ENCODE data around the gene KIF1A.

The KIF1A gene

GRCh38 chr2:240817496-240818292 is 2.3 kb downstream of the KIF1A start:
- Mint-ChIP-seq H3K27me3 (peaks cover 23% of the 10 kb centered on the region), H3K36me3 (peaks cover 2% of the 10 kb centered on the region), H3K4me1 (peaks cover 2% of the 10 kb centered on the region), H3K9me3 (peaks cover 7% of the 10 kb centered on the region), H3K4me3 (no peak overlapping the region), H3K27ac (no peak overlapping the region)
- no peak for ATAC-seq (ENCODE audit: low read depth)
- DNase-seq (ENCODE audit: low spot score in 2 of 2), result no peak

GRCh38 chr2:240816584-240817495 is 3.2 kb downstream of the KIF1A start:
- ATAC-seq (ENCODE audit: low read depth) (no peak), DNase-seq (ENCODE audit: low spot score in 2 of 2) (no peak)
- Mint-ChIP-seq H3K9me3 (peaks cover 7% of the 10 kb centered on the region), H3K36me3 (peaks cover 2% of the 10 kb centered on the region), H3K4me3 (no peak overlapping the region), H3K4me1 (peaks cover 2% of the 10 kb centered on the region), H3K27ac (no peak overlapping the region), H3K27me3 (peaks cover 19% of the 10 kb centered on the region)

GRCh38 chr2:240815761-240816583 is 4.0 kb downstream of the KIF1A start:
- ATAC-seq (ENCODE audit: low read depth), result no peak
- H3K27me3 Mint-ChIP-seq, result peaks cover 14% of the 10 kb centered on the region
- no peak overlapping the region for H3K4me3 Mint-ChIP-seq
- no peak overlapping the region for H3K27ac Mint-ChIP-seq
- H3K4me1 Mint-ChIP-seq, result peaks cover 2% of the 10 kb centered on the region
- DNase-seq (ENCODE audit: low spot score in 2 of 2), result no peak
- peaks cover 2% of the 10 kb centered on the region for H3K36me3 Mint-ChIP-seq
- H3K9me3 Mint-ChIP-seq, result peaks cover 7% of the 10 kb centered on the region

GRCh38 chr2:240814946-240815760 is 4.9 kb downstream of the KIF1A start:
- no peak overlapping the region for H3K4me3 Mint-ChIP-seq
- H3K9me3 Mint-ChIP-seq, result peaks cover 7% of the 10 kb centered on the region
- DNase-seq (ENCODE audit: low spot score in 2 of 2) (no peak), ATAC-seq (ENCODE audit: low read depth) (no peak)
- H3K4me1 Mint-ChIP-seq, result peaks cover 2% of the 10 kb centered on the region
- peaks cover 2% of the 10 kb centered on the region for H3K36me3 Mint-ChIP-seq
- no peak overlapping the region for H3K27ac Mint-ChIP-seq
- peaks cover 14% of the 10 kb centered on the region for H3K27me3 Mint-ChIP-seq

GRCh38 chr2:240814280-240814679 is 5.7 kb downstream of the KIF1A start:
- Mint-ChIP-seq H3K9me3 (peaks cover 7% of the 10 kb centered on the region), H3K27ac (no peak overlapping the region), H3K4me3 (no peak overlapping the region), H3K4me1 (peaks cover 2% of the 10 kb centered on the region), H3K27me3 (peaks cover 14% of the 10 kb centered on the region), H3K36me3 (peaks cover 2% of the 10 kb centered on the region)
- DNase-seq (ENCODE audit: low spot score in 2 of 2), result no peak
- no peak for ATAC-seq (ENCODE audit: low read depth)

- no peaks in the 10 kb centered on the region for H3K4me1 Mint-ChIP-seq
- H3K9me3 Mint-ChIP-seq, result peaks cover 7% of the 10 kb centered on the region
- peaks cover 11% of the 10 kb centered on the region for H3K27me3 Mint-ChIP-seq
- ATAC-seq (ENCODE audit: low read depth), result no peak
- no peak overlapping the region for H3K27ac Mint-ChIP-seq
- H3K4me3 Mint-ChIP-seq, result no peak overlapping the region
- peaks cover 2% of the 10 kb centered on the region for H3K36me3 Mint-ChIP-seq
- DNase-seq (ENCODE audit: low spot score in 2 of 2), result no peak
Observed at GRCh38 chr2:240813231-240813921, 6.6 kb downstream of the KIF1A start.

GRCh38 chr2:240812721-240813120 is 7.3 kb downstream of the KIF1A start:
- no peak overlapping the region for H3K27ac Mint-ChIP-seq
- peaks cover 9% of the 10 kb centered on the region for H3K27me3 Mint-ChIP-seq
- H3K4me1 Mint-ChIP-seq, result no peaks in the 10 kb centered on the region
- ATAC-seq (ENCODE audit: low read depth), result no peak
- peaks cover 2% of the 10 kb centered on the region for H3K36me3 Mint-ChIP-seq
- no peak for DNase-seq (ENCODE audit: low spot score in 2 of 2)
- no peak overlapping the region for H3K4me3 Mint-ChIP-seq
- peaks cover 7% of the 10 kb centered on the region for H3K9me3 Mint-ChIP-seq

GRCh38 chr2:240812301-240812680 is 7.7 kb downstream of the KIF1A start:
- no peak overlapping the region for H3K27ac Mint-ChIP-seq
- ATAC-seq (ENCODE audit: low read depth) (no peak), DNase-seq (ENCODE audit: low spot score in 2 of 2) (no peak)
- H3K36me3 Mint-ChIP-seq, result peaks cover 2% of the 10 kb centered on the region
- H3K4me1 Mint-ChIP-seq, result no peaks in the 10 kb centered on the region
- peaks cover 9% of the 10 kb centered on the region for H3K27me3 Mint-ChIP-seq
- H3K9me3 Mint-ChIP-seq, result peaks cover 7% of the 10 kb centered on the region
- no peak overlapping the region for H3K4me3 Mint-ChIP-seq

- Mint-ChIP-seq H3K4me3 (no peak overlapping the region), H3K27me3 (peaks cover 9% of the 10 kb centered on the region), H3K4me1 (no peaks in the 10 kb centered on the region), H3K9me3 (peaks cover 7% of the 10 kb centered on the region), H3K36me3 (peaks cover 2% of the 10 kb centered on the region), H3K27ac (no peak overlapping the region)
- ATAC-seq (ENCODE audit: low read depth) (no peak), DNase-seq (ENCODE audit: low spot score in 2 of 2) (no peak)
Observed at GRCh38 chr2:240811346-240812300, 8.4 kb downstream of the KIF1A start.

GRCh38 chr2:240810621-240811020 is 9.4 kb downstream of the KIF1A start:
- no peak for DNase-seq (ENCODE audit: low spot score in 2 of 2)
- ATAC-seq (ENCODE audit: low read depth), result no peak
- peaks cover 4% of the 10 kb centered on the region for H3K36me3 Mint-ChIP-seq
- H3K4me1 Mint-ChIP-seq, result no peaks in the 10 kb centered on the region
- H3K9me3 Mint-ChIP-seq, result peaks cover 10% of the 10 kb centered on the region
- H3K27me3 Mint-ChIP-seq, result peaks cover 4% of the 10 kb centered on the region
- no peak overlapping the region for H3K4me3 Mint-ChIP-seq
- H3K27ac Mint-ChIP-seq, result no peak overlapping the region

- H3K4me3 Mint-ChIP-seq, result no peak overlapping the region
- H3K27me3 Mint-ChIP-seq, result peaks cover 2% of the 10 kb centered on the region
- no peak for ATAC-seq (ENCODE audit: low read depth)
- H3K9me3 Mint-ChIP-seq, result peaks cover 10% of the 10 kb centered on the region
- DNase-seq (ENCODE audit: low spot score in 2 of 2), result no peak
- H3K4me1 Mint-ChIP-seq, result no peaks in the 10 kb centered on the region
- peaks cover 4% of the 10 kb centered on the region for H3K36me3 Mint-ChIP-seq
- no peak overlapping the region for H3K27ac Mint-ChIP-seq
Observed at GRCh38 chr2:240810199-240810598, 9.8 kb downstream of the KIF1A start.

GRCh38 chr2:240809276-240809675 is 10.7 kb downstream of the KIF1A start:
- H3K36me3 Mint-ChIP-seq, result peaks cover 6% of the 10 kb centered on the region
- peaks cover 4% of the 10 kb centered on the region for H3K27me3 Mint-ChIP-seq
- ATAC-seq (ENCODE audit: low read depth) (no peak), DNase-seq (ENCODE audit: low spot score in 2 of 2) (no peak)
- no peak overlapping the region for H3K4me3 Mint-ChIP-seq
- H3K9me3 Mint-ChIP-seq, result peaks cover 12% of the 10 kb centered on the region
- H3K4me1 Mint-ChIP-seq, result no peaks in the 10 kb centered on the region
- no peak overlapping the region for H3K27ac Mint-ChIP-seq
